Fibroblast of skin of back (primary cell): ENCODE results near the gene PRDM12. TPM values are rescaled to one million over a fixed set of nuclear protein-coding genes. Genes with fewer than 3 reads are reported as not detected.

Source experiments
- DNase-seq: peaks from one replicate; pipeline ENCODE4 v3.0.0-alpha.2; 2013
- polyA plus RNA-seq, 2 experiments: library from polyadenylated mRNA; unstranded; fragments of 120-200 nt; gene quantifications; one replicate each; pipeline ENCODE4 v1.2.1, GENCODE V29; 2013; ENCODE audit not compliant: insufficient read length in 2 of 2

The PRDM12 gene
- polyA plus RNA-seq (2013, experiment 1 of 2; ENCODE audit: insufficient read length): not detected
- not detected for polyA plus RNA-seq (2013, experiment 2 of 2; ENCODE audit: insufficient read length)

GRCh38 chr9:130664251-130665028, at the start of gene PRDM12:
Gene PRDM12, plus strand, starts transcription at chr9:130664594. Its CDS starts 60 bp downstream, at chr9:130664654.
- DNase-seq: no peak

GRCh38 chr9:130616451-130616850, 47.9 kb upstream of the PRDM12 start:
- DNase-seq: no peak

- DNase-seq: no peak
Measured at GRCh38 chr9:130623466-130623865, 40.9 kb upstream of the PRDM12 start.

- no peak for DNase-seq
Measured at GRCh38 chr9:130624154-130624553, 40.2 kb upstream of the PRDM12 start.

- no peak for DNase-seq
Measured at GRCh38 chr9:130626249-130626996, 38.0 kb upstream of the PRDM12 start.

GRCh38 chr9:130627051-130627450, 37.3 kb upstream of the PRDM12 start:
- DNase-seq: no peak

- DNase-seq: no peak
Measured at GRCh38 chr9:130627896-130628792, 36.2 kb upstream of the PRDM12 start.

GRCh38 chr9:130629443-130630070, 34.8 kb upstream of the PRDM12 start:
- DNase-seq: no peak

- no peak for DNase-seq
Measured at GRCh38 chr9:130630071-130630450, 34.3 kb upstream of the PRDM12 start.

- no peak for DNase-seq
Measured at GRCh38 chr9:130630506-130631330, 33.7 kb upstream of the PRDM12 start.

GRCh38 chr9:130631331-130632080, 32.9 kb upstream of the PRDM12 start:
- DNase-seq: no peak

- no peak for DNase-seq
Measured at GRCh38 chr9:130632081-130632710, 32.2 kb upstream of the PRDM12 start.

- DNase-seq: no peak
Measured at GRCh38 chr9:130632841-130633240, 31.6 kb upstream of the PRDM12 start.

GRCh38 chr9:130633336-130634190, 30.8 kb upstream of the PRDM12 start:
- no peak for DNase-seq

GRCh38 chr9:130634191-130634768, 30.1 kb upstream of the PRDM12 start:
- no peak for DNase-seq

- DNase-seq: no peak
Measured at GRCh38 chr9:130634801-130635200, 29.6 kb upstream of the PRDM12 start.

GRCh38 chr9:130635306-130635705, 29.1 kb upstream of the PRDM12 start:
- no peak for DNase-seq
